K562 (cell line): ENCODE measurements around the gene ARL4D. TPM values are rescaled to one million over a fixed set of nuclear protein-coding genes. Genes with fewer than 3 reads are reported as not detected.

Experiments used
- ATAC-seq: fragments of 200-7000 bp; cut with Tn5 transposase; 3 replicates; pipeline ENCODE4 v1.9.1; 2020; ENCODE audit warnings: moderate library complexity
- BruUV-seq: library from RNA; stranded (reverse); fragments of 400-500 nt; replicated peaks from 2 replicates; lab custom pipeline; 2021; lab: Mats Ljungman, UMichigan
- CTCF ChIA-PET: fragments of 300-600 bp; formaldehyde crosslinking; extraction: SDS; loops from one replicate; lab custom pipeline; 2021; ENCODE audit warnings: low intra/inter-chr PET ratio; lab: Yijun Ruan, JAX
- POLR2A ChIA-PET: fragments of 300-600, 350-650 bp; sonication (Branson Sonifier 250); formaldehyde crosslinking; extraction: SDS; loops from one replicate; lab custom pipeline; 2021; ENCODE audit warnings: antibody characterized with exemption, inconsistent platforms; lab: Yijun Ruan, JAX
- DNase-seq, 4 experiments: peaks; one replicate each; pipeline versions ENCODE4 v3.0.0 to v3.0.0-alpha.2; 2011 to 2018; ENCODE audit warnings: low spot score in 3 of 4, mixed read lengths in 3 of 4; ENCODE audit errors: extremely low read depth in 1 of 4
- FAIRE-seq: peaks from 2 replicates; lab custom pipeline; 2011; peaks lifted over from hg19 to GRCh38; lab: Jason Lieb, UNC
- H2AFZ ChIP-seq: 2 replicates; pipeline ENCODE4 v1.6.0; 2011; ENCODE audit warnings: low read depth, low read length, control low read depth, inconsistent platforms
- H3K27ac ChIP-seq: fragments of 200-600 bp; 3 replicates; pipeline ENCODE4 v1.8.0; 2011; ENCODE audit warnings: low read depth, mild to moderate bottlenecking, control low read depth, inconsistent platforms, low read length, moderate library complexity, mixed read lengths; ENCODE audit errors: extremely low read depth
- H3K27me3 ChIP-seq, 2 experiments: fragments of 300-600 bp in 1 of 2; 2 replicates in 1 of 2; 3 replicates in 1 of 2; pipeline versions ENCODE4 v1.6.0 to v1.8.0; 2011; ENCODE audit warnings: inconsistent platforms in 2 of 2, low read length in 2 of 2, mild to moderate bottlenecking in 1 of 2, mixed read lengths in 1 of 2, moderate library complexity in 1 of 2; ENCODE audit not compliant: control insufficient read depth in 2 of 2, insufficient read depth in 2 of 2
- H3K36me3 ChIP-seq: fragments of 300-600 bp; 3 replicates; pipeline ENCODE4 v1.8.0; 2011; ENCODE audit warnings: mild to moderate bottlenecking, low read length, inconsistent platforms; ENCODE audit not compliant: control insufficient read depth, insufficient read depth
- H3K4me1 ChIP-seq, 2 experiments: fragments of 200-600 bp in 1 of 2; replicated peaks in 1 of 2; 2 replicates in 1 of 2; 3 replicates in 1 of 2; pipeline versions ENCODE4 v1.5.1 to v1.8.0; 2011; ENCODE audit warnings: inconsistent platforms in 2 of 2, low read length in 2 of 2, mild to moderate bottlenecking in 1 of 2, mixed read lengths in 1 of 2, moderate library complexity in 1 of 2; ENCODE audit not compliant: control insufficient read depth in 2 of 2, insufficient read depth in 2 of 2
- H3K4me2 ChIP-seq: 2 replicates; pipeline ENCODE4 v1.6.1; 2011; ENCODE audit warnings: low read length, control low read depth, inconsistent platforms, mixed read lengths; ENCODE audit not compliant: insufficient read depth
- H3K4me3 ChIP-seq: fragments of 200-600 bp; sonication (generic), shearing (Covaris generic); 2 replicates; pipeline ENCODE4 v1.5.1; 2016; ENCODE audit warnings: control low read depth, inconsistent platforms
- H3K79me2 ChIP-seq: fragments of 200-600 bp; 3 replicates; pipeline ENCODE4 v1.8.0; 2011; ENCODE audit warnings: low read length, inconsistent platforms; ENCODE audit not compliant: control insufficient read depth, insufficient read depth
- H3K9ac ChIP-seq, 2 experiments: 2 replicates each; pipeline versions ENCODE4 v1.6.0 to v1.6.1; 2011; ENCODE audit warnings: low read depth in 2 of 2, low read length in 2 of 2, control low read depth in 1 of 2, inconsistent platforms in 1 of 2, mild to moderate bottlenecking in 1 of 2, mixed read lengths in 1 of 2; ENCODE audit not compliant: insufficient read depth in 1 of 2
- H3K9me1 ChIP-seq: one replicate; pipeline ENCODE4 v1.6.0; 2011; ENCODE audit warnings: inconsistent platforms, mild to moderate bottlenecking, low read length, moderate library complexity; ENCODE audit not compliant: control insufficient read depth, insufficient read depth
- H3K9me3 ChIP-seq: replicated peaks from 2 replicates; pipeline ENCODE4 v1.5.1; 2011; ENCODE audit warnings: low read depth, low read length, inconsistent platforms; ENCODE audit not compliant: control insufficient read depth, insufficient read depth
- H4K20me1 ChIP-seq: replicated peaks from 2 replicates; pipeline ENCODE4 v1.6.1; 2011; ENCODE audit warnings: low read length, inconsistent platforms, mixed read lengths; ENCODE audit not compliant: control insufficient read depth, insufficient read depth
- CHD4 ChIP-seq: fragments of 200-600 bp; sonication (generic); IDR thresholded peaks from 3 replicates; pipeline ENCODE4 v1.6.1; 2012; ENCODE audit warnings: low read depth, mild to moderate bottlenecking, mixed read lengths, low read length, inconsistent platforms; ENCODE audit not compliant: insufficient read depth, insufficient replicate concordance, poor library complexity, severe bottlenecking
- ELF4 ChIP-seq: fragments of 450-650 bp; formaldehyde crosslinking; IDR thresholded peaks from 2 replicates; pipeline ENCODE4 v1.4.0; 2022; ENCODE audit warnings: missing genetic modification characterization
- HDAC8 ChIP-seq: fragments of 450-650 bp; IDR thresholded peaks from 2 replicates; pipeline ENCODE4 v1.6.1; 2016; ENCODE audit warnings: mild to moderate bottlenecking, missing genetic modification characterization, moderate library complexity, missing compliant biosample characterization
- JUN ChIP-seq, 2 experiments: sonication (generic) in 1 of 2; formaldehyde crosslinking in 1 of 2; IDR thresholded peaks; 2 replicates each; pipeline versions ENCODE4 v1.6.1 to v1.8.0; 2012 to 2022; ENCODE audit warnings: borderline replicate concordance in 2 of 2, mild to moderate bottlenecking in 2 of 2, improper control_type of control experiment in 1 of 2, low read depth in 1 of 2, low read length in 1 of 2, missing genetic modification reagents in 1 of 2
- NCOA1 ChIP-seq: fragments of 450-650 bp; IDR thresholded peaks from 2 replicates; pipeline ENCODE4 v1.6.1; 2016; ENCODE audit warnings: low read depth
- PYGO2 ChIP-seq: fragments of 450-650 bp; IDR thresholded peaks from 2 replicates; pipeline ENCODE4 v1.6.1; 2016; ENCODE audit warnings: mild to moderate bottlenecking, missing genetic modification characterization, moderate library complexity, missing compliant biosample characterization
- SMAD3 ChIP-seq: fragments of 450-650 bp; formaldehyde crosslinking; conservative IDR thresholded peaks from 2 replicates; pipeline ENCODE4 v1.4.0; 2020; ENCODE audit warnings: mild to moderate bottlenecking
- SNIP1 ChIP-seq: fragments of 450-650 bp; IDR thresholded peaks from 2 replicates; pipeline ENCODE4 v1.7.1; 2017; ENCODE audit warnings: low read depth, mild to moderate bottlenecking
- SREBF1 ChIP-seq: fragments of 150-350 bp; IDR thresholded peaks from 2 replicates; pipeline ENCODE4 v1.6.1; 2014; ENCODE audit warnings: antibody characterized with exemption, low read depth, low read length, borderline replicate concordance
- ZNF347 ChIP-seq: fragments of 450-650 bp; formaldehyde crosslinking; IDR thresholded peaks from 2 replicates; pipeline ENCODE4 v1.4.0; 2020; ENCODE audit warnings: low read depth, mild to moderate bottlenecking, moderate library complexity
- ZNF785 ChIP-seq: fragments of 250-450 bp; sonication (Bioruptor Pico); IDR thresholded peaks from 2 replicates; pipeline ENCODE4 v1.4.0; 2020; ENCODE audit warnings: mild to moderate bottlenecking
- WGBS: fragments of 100-300 bp; shearing (Covaris generic); methylation state at CpG from one replicate; pipeline ENCODE4 v1.1.6; 2016; ENCODE audit warnings: low coverage, mixed read lengths; ENCODE audit not compliant: insufficient coverage; ENCODE audit errors: missing lambda C conversion rate; 5-methylcytosine and 5-hydroxymethylcytosine counted together
- in situ Hi-C: fragments of 300-500 bp; cut with MboI; formaldehyde crosslinking; loops from 4 replicates; pipeline ENCODE4 v1.15.0; 2018; ENCODE audit warnings: inconsistent platforms, mixed read lengths
- intact Hi-C: fragments of 100-400 bp; cut with micrococcal nuclease; formaldehyde crosslinking; loops from 2 replicates; pipeline ENCODE4 v1.14.2; 2022
- polyA plus RNA-seq, 8 experiments: library from polyadenylated mRNA; depleted of rRNA in 4 of 8; stranded (reverse) in 5 of 8; unstranded in 3 of 8; fragments of >200 nt; fragmentation: Nextera tagmentation in 2 of 8; fragmentation: Illumina TruSeq in 1 of 8; extraction: Ambion mirVana in 2 of 8; extraction: Trizol in 1 of 8; gene quantifications; 2 replicates each; pipeline versions ENCODE4 v1.2.1 to v1.2.3, GENCODE V29; 2011 to 2014; ENCODE audit warnings: inconsistent platforms in 1 of 8, missing spikeins in 1 of 8
- total RNA-seq, 7 experiments: library from RNA; depleted of rRNA in 6 of 7; stranded (reverse); fragments of >200 nt in 6 of 7; fragmentation: Illumina TruSeq in 2 of 7; extraction: Trizol in 2 of 7; gene quantifications; 2 replicates each; pipeline versions ENCODE4 v1.2.1 to v1.2.3, GENCODE V29; 2011 to 2021; ENCODE audit warnings: low replicate concordance in 1 of 7

ARL4D gene
- total and polyA plus RNA-seq, 9 of the 15 experiments (the other 6 are each of a cell fraction or from before 2014, with no cell fraction given): 0.07 to 0.53 (median 0.28) TPM; not detected in 1

DNA sequence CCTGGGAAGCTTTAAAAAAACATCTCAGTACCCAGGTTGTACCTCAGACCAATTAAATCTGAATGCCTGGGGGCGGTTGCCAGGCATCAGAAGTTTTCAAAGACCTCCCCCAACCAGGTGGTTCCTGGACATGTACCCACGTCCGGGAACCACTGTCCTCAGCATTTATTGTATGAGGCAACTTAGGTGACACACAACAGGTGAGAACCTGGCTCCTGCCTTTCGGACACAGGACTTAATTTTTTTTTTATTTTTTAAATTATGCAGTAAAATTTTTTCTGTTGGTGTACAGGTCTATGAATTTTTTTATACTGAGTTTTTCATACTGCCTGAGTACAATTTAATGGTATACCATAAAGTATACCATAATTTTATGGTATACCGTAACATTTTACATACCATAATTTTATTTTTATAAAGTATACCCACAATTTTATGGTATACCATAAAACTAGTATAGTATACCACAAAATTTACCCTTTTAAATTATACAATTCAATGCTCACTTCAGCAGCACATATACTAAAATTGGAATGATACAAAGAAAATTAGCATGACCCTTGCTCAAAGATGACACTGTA is 46.3 kb downstream of the ARL4D start:
- H3K9ac ChIP-seq: no peak overlapping the region
- intact Hi-C loops: no loop called here
- no peak for TF ChIP-seq ZNF347 (CRISPR knock-in tag)
- TF ChIP-seq SMAD3 (CRISPR knock-in tag): no peak
- no peak for TF ChIP-seq CHD4
- no peak for TF ChIP-seq SREBF1
- no peak for TF ChIP-seq ZNF785 (CRISPR knock-in tag)
- TF ChIP-seq JUN (IDR thresholded peaks at IDR 0.05; ENCODE audit: borderline replicate concordance, low read depth, low read length): no peak
- TF ChIP-seq JUN (CRISPR knock-in tag; IDR thresholded peaks at IDR 0.05; ENCODE audit: borderline replicate concordance): no peak
- TF ChIP-seq HDAC8: no peak
- TF ChIP-seq PYGO2: no peak
- no peak for TF ChIP-seq ELF4 (CRISPR knock-in tag)
- TF ChIP-seq NCOA1: no peak
- no peak for TF ChIP-seq SNIP1
- H3K27me3 ChIP-seq: peaks cover 3 to 9% of the 10 kb centered on the region in 2 experiments; a peak in 3 of 5 replicates
- no peak overlapping the region for H3K27ac ChIP-seq
- FAIRE-seq: no peak
- no peak overlapping the region for H3K4me2 ChIP-seq
- ATAC-seq: no peak
- BruUV-seq: no TSS peak
- no peaks in the 10 kb centered on the region for H3K9me3 ChIP-seq
- no peak for DNase-seq
- H4K20me1 ChIP-seq: no peaks in the 10 kb centered on the region
- no peak overlapping the region for H3K4me3 ChIP-seq
- H3K79me2 ChIP-seq: no peaks in the 10 kb centered on the region
- WGBS: 2% methylated on average over 5 of the region's 5 CpGs
- ChIA-PET POLR2A (no interaction called here), CTCF (no interaction called here)
- no peaks in the 10 kb centered on the region for H3K9me1 ChIP-seq
- no peaks in the 10 kb centered on the region for H3K4me1 ChIP-seq
- no peak overlapping the region for H2AFZ ChIP-seq
- no peaks in the 10 kb centered on the region for H3K36me3 ChIP-seq
- in situ Hi-C loops: no loop called here
